Psoas muscle (tissue), 8 donors: ENCODE measurements around the gene CER1. TPM values are rescaled to one million over a fixed set of nuclear protein-coding genes. Genes with fewer than 3 reads are reported as not detected.

ENCODE experiments used
- ATAC-seq, 4 donors: fragments of 200-7000 bp; cut with Tn5 transposase; one replicate each; pipeline ENCODE4 v1.9.1; 2020; ENCODE audit warnings: moderate library complexity in 3 of 4, mild to moderate bottlenecking in 2 of 4
- DNase-seq, 2 donors: peaks; one replicate each; pipeline ENCODE4 v3.0.0-alpha.2; 2020
- H3K27ac ChIP-seq: fragments of 200-600 bp; one replicate; pipeline ENCODE4 v1.8.0; 2022
- H3K27me3 ChIP-seq, 3 donors: fragments of 200-600 bp in 1 of 3; one replicate each; pipeline versions ENCODE4 v1.6.1 to v1.8.0; 2013 to 2022; ENCODE audit warnings: low read length in 2 of 3, mild to moderate bottlenecking in 2 of 3, moderate library complexity in 1 of 3; ENCODE audit not compliant: insufficient read depth in 3 of 3
- H3K36me3 ChIP-seq, 2 donors: fragments of 200-600 bp in 1 of 2; one replicate each; pipeline versions ENCODE4 v1.6.1 to v1.8.0; 2013 to 2022; ENCODE audit warnings: low read depth in 1 of 2, mild to moderate bottlenecking in 1 of 2, moderate library complexity in 1 of 2; ENCODE audit not compliant: insufficient read depth in 1 of 2
- H3K4me1 ChIP-seq: fragments of 200-600 bp; one replicate; pipeline ENCODE4 v1.8.0; 2022
- H3K4me3 ChIP-seq: fragments of 200-600 bp; one replicate; pipeline ENCODE4 v1.8.0; 2022; ENCODE audit warnings: mild to moderate bottlenecking
- H3K9me3 ChIP-seq: fragments of 200-600 bp; one replicate; pipeline ENCODE4 v1.8.0; 2022
- WGBS, 3 donors: extraction: QIAGEN DNeasy Blood & Tissue Kit; methylation state at CpG; one replicate each; pipeline versions ENCODE4 v1.1.6 to v1.1.7; 2013; 5-methylcytosine and 5-hydroxymethylcytosine counted together
- intact Hi-C, 2 donors: fragments of 100-400 bp; cut with DNase I; formaldehyde crosslinking; loops; one replicate each; pipeline versions ENCODE4 v1.11.0 to v1.14.2; 2022
- polyA plus RNA-seq, 3 donors: library from polyadenylated mRNA; stranded (reverse); fragments of 200-250 nt; gene quantifications; one replicate each; pipeline ENCODE4 v1.2.3, GENCODE V29; 2013
- total RNA-seq, 4 donors: library from RNA; stranded (reverse); fragmentation: NEBNext Ultra II Directional in 2 of 4; extraction: Animal tissue kit (Norgen Biotek cat#: 25700) in 2 of 4; gene quantifications; one replicate each; pipeline versions ENCODE4 v1.2.1 to v1.2.4, GENCODE V29; 2021 to 2023
- TF ChIP-seq, protein P1 (sequence below): fragments of 200-600 bp; IDR thresholded peaks from one replicate; pipeline ENCODE4 v1.8.0; 2022; ENCODE audit warnings: antibody characterized with exemption
- donor health status: healthy with polysubstance abuse.
- donor health status: DM: no; HTN: no; CAD: no; lungs with moderate emphysema.
- donor health status: Bipolar disorder and iron deficiency.
- donor health status: healthy.
- donor health status: DM: yes; HTN: yes; CAD: no.
- donor health status: DM: no; HTN: no; CAD: no.
- donor health status: DM: no; HTN: no; CAD: no.
- donor health status: DM: yes; HTN: yes; CAD: no.

The CER1 gene
- total and polyA plus RNA-seq, 7 donors = not detected

DNA sequence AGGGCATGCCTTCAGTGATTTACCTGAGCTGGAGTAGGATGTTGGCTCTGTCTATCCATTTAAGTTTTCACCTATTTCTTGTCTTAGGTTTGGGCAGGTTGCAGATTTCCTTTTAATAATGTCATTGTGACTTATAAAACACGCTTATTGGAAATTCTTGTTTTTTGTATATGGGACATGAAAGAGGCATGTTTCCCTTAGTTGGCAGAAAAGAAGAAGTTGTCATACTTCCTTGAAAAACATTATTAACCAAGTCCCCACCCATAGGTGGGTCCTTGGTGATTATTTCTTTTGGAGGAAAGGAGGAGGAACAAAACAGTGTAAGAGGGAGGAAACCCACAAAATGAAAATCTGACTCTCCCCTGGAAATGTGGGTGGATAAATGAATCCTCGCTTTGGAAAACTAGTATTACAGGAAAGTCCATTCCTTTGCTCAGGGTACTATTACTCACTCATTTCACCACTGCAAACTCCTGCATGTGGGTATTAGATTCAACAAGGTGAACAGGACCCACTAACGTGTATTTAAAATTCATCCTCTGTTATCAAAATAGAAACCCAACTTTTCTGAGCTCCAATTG is 9.3 kb downstream of the CER1 start:
- 85 to 91% (median 91%) methylated on average over 3 of the region's 3 CpGs for WGBS, 3 donors
- TF ChIP-seq, protein P1, sequence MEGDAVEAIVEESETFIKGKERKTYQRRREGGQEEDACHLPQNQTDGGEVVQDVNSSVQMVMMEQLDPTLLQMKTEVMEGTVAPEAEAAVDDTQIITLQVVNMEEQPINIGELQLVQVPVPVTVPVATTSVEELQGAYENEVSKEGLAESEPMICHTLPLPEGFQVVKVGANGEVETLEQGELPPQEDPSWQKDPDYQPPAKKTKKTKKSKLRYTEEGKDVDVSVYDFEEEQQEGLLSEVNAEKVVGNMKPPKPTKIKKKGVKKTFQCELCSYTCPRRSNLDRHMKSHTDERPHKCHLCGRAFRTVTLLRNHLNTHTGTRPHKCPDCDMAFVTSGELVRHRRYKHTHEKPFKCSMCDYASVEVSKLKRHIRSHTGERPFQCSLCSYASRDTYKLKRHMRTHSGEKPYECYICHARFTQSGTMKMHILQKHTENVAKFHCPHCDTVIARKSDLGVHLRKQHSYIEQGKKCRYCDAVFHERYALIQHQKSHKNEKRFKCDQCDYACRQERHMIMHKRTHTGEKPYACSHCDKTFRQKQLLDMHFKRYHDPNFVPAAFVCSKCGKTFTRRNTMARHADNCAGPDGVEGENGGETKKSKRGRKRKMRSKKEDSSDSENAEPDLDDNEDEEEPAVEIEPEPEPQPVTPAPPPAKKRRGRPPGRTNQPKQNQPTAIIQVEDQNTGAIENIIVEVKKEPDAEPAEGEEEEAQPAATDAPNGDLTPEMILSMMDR = no peak
- intact Hi-C loops = no loop called here

DNA sequence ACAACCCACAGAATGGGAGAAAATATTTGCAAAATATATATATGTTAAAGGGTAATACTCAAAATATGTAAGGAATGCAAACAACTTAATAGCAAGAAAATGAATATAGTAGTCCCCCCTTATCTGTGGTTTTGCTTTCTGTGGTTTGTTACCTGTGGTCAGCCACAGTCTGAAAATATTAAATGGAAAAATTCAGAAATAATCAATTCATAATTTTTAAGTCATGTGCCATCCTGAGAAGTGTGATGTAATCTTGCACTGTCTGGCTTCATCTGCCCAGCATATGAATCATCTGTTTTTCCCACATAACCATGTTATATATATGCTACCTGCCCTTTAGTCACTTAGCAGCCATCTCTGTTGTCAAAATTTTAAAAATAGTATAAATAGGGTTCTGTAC is 11.7 kb downstream of the CER1 start:
- H3K9me3 ChIP-seq = peaks cover 20% of the 10 kb centered on the region
- DNase-seq = no peak
- no peaks in the 10 kb centered on the region for H3K4me1 ChIP-seq
- H3K4me3 ChIP-seq = no peak overlapping the region
- H3K27ac ChIP-seq = no peak overlapping the region
- H3K36me3 ChIP-seq = no peaks in the 10 kb centered on the region
- TF ChIP-seq, protein P1 = no peak
- no peaks in the 10 kb centered on the region for H3K27me3 ChIP-seq
- intact Hi-C loops = no loop called here
- ATAC-seq = no peak

More for the DNA sequence above, 9.3 kb downstream of the CER1 start:
- DNase-seq = no peak
- no peaks in the 10 kb centered on the region for H3K36me3 ChIP-seq
- peaks cover 5% of the 10 kb centered on the region for H3K9me3 ChIP-seq
- no peaks in the 10 kb centered on the region for H3K27me3 ChIP-seq
- no peaks in the 10 kb centered on the region for H3K4me1 ChIP-seq
- no peak for ATAC-seq
- H3K27ac ChIP-seq = no peak overlapping the region
- H3K4me3 ChIP-seq = no peak overlapping the region

DNA sequence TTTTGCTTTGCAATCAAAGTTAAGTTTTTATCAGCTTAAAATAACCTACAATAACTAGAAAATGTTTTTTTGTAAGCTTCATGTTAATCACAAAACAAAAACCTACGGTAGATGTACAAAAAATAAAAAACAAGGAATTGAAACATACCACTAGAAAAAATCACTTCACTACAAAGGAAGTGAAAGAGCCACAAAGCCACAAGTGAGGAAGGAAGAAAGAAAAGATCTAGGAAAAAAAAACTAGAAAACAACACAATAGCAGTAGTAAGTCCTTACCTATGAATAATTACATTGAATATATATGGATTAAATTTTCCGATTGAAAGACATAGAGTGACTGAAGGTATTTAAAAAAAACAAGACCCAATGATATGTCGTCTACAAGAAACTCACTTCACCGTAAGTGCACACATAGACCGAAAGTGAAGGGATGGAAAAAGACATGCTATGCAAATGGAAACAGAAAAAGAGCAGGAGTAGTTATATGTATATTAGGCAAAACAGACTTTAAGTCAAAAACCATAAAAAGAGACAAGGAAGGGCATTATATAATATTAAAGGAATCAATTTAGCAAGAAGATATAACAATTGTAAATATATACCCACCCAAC is 15.9 kb downstream of the CER1 start:
- Histone ChIP-seq H3K4me3 (no peak overlapping the region), H3K9me3 (peaks cover 30% of the 10 kb centered on the region), H3K4me1 (no peaks in the 10 kb centered on the region), H3K27ac (no peak overlapping the region), H3K36me3 (no peaks in the 10 kb centered on the region), H3K27me3 (peaks cover 0 to 2% (median 0%) of the 10 kb centered on the region in 3 donors)
- no peak for ATAC-seq
- WGBS, 3 donors = 91 to 96% (median 95%) methylated on average over 5 of the region's 5 CpGs
- intact Hi-C loops = no loop called here
- TF ChIP-seq, protein P1 = no peak
- no peak for DNase-seq

DNA sequence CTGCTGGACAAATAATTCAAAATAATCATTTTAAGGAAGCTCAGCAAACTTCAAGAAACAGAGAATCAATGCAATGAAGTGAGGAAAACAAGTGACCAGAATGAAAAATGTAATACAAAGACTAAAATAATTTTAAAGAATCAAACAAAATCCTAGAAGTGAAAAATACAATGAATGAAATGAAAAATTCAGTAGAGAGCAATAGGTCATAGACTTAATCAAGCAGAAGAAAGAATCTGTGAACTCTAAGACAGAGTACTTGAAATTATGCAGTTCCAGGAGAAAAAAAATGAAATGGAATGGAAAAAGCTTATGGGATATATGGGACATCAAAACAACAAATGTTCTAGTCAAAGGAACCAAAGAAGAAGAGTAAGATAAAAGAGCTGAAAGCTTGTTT is 17.5 kb downstream of the CER1 start:
- Histone ChIP-seq H3K4me1 (no peaks in the 10 kb centered on the region), H3K36me3 (no peaks in the 10 kb centered on the region), H3K9me3 (peaks cover 27% of the 10 kb centered on the region), H3K27ac (no peak overlapping the region), H3K27me3 (peaks cover 0 to 2% (median 0%) of the 10 kb centered on the region in 3 donors), H3K4me3 (no peak overlapping the region)
- DNase-seq (no peak), ATAC-seq (no peak)
- intact Hi-C loops = no loop called here
- TF ChIP-seq, protein P1 = no peak

DNA sequence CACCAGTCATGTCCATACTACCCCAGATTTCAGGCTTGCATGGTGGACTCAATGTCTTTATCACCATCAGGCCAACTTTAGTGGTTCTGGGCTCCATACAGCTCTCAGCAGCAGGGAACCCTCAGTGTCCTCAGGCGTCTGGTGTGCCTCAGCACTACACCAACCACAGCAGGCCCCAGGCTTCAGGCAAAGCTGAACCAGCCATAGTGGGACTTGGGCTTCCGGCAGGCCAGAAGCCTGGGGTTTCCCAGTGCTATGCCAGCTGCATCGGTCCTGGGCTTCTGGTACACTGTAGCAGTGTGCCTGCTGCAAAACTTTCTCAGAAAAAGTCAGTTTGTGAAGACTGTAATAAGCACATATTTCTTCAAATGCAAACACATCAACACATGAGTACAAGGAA is 18.3 kb downstream of the CER1 start:
- H3K27me3 ChIP-seq = peaks cover 0 to 2% (median 0%) of the 10 kb centered on the region in 3 donors
- no peaks in the 10 kb centered on the region for H3K4me1 ChIP-seq
- TF ChIP-seq, protein P1 = no peak
- H3K36me3 ChIP-seq = no peaks in the 10 kb centered on the region
- peaks cover 25% of the 10 kb centered on the region for H3K9me3 ChIP-seq
- H3K27ac ChIP-seq = no peak overlapping the region
- intact Hi-C loops = no loop called here
- DNase-seq (no peak), ATAC-seq (no peak)
- 89 to 94% (median 93%) methylated on average over 3 of the region's 3 CpGs for WGBS, 3 donors
- H3K4me3 ChIP-seq = no peak overlapping the region
